SK-N-SH treated with all-trans-retinoic acid at 6 μM for 48 hours (cell line): ENCODE data around the gene RXFP4.

Experiments used
- GLIS3 ChIP-seq: fragments of 250-450 bp; sonication (Bioruptor Pico); IDR thresholded peaks from 2 replicates; pipeline ENCODE4 v1.5.0; 2020; ENCODE audit warnings: mild to moderate bottlenecking, moderate library complexity
- ZNF8 ChIP-seq: fragments of 450-650 bp; formaldehyde crosslinking; IDR thresholded peaks from 2 replicates; pipeline ENCODE4 v1.5.0; 2020; ENCODE audit warnings: mild to moderate bottlenecking, moderate library complexity

GRCh38 chr1:155934936-155935590 is 6.4 kb upstream of the RXFP4 start:
- TF ChIP-seq GLIS3 (CRISPR knock-in tag) (no peak), ZNF8 (CRISPR knock-in tag) (no peak)
